Esophagus squamous epithelium (tissue), 5 donors: ENCODE results near the gene DESI2. TPM values are rescaled to one million over a fixed set of nuclear protein-coding genes. Genes with fewer than 3 reads are reported as not detected.

Experiments used
- DNase-seq: peaks from one replicate; lab custom pipeline; 2025; lab: John Stamatoyannopoulos, UW
- H3K27ac ChIP-seq, 4 donors: fragments of 200-600 bp; sonication (generic); one replicate each; pipeline ENCODE4 v1.5.1; 2016 to 2019; ENCODE audit warnings: mild to moderate bottlenecking in 1 of 4
- H3K27me3 ChIP-seq, 4 donors: fragments of 200-600 bp; sonication (generic); 1 replicate in 3 of 4; 2 replicates in 1 of 4; pipeline versions ENCODE4 v1.5.1 to v1.6.0; 2017 to 2021; ENCODE audit warnings: antibody characterized with exemption in 1 of 4
- H3K36me3 ChIP-seq, 3 donors: fragments of 200-600 bp; sonication (generic); one replicate each; pipeline ENCODE4 v1.5.1; 2016 to 2019
- H3K4me1 ChIP-seq, 3 donors: fragments of 200-600 bp; sonication (generic); one replicate each; pipeline ENCODE4 v1.5.1; 2017 to 2019
- H3K4me3 ChIP-seq, 4 donors: fragments of 200-600 bp; sonication (generic); 1 replicate in 3 of 4; 2 replicates in 1 of 4; pipeline ENCODE4 v1.5.1; 2016 to 2019; ENCODE audit warnings: mild to moderate bottlenecking in 2 of 4, moderate library complexity in 1 of 4
- H3K9me3 ChIP-seq, 3 donors: fragments of 200-600 bp; sonication (generic); one replicate each; pipeline ENCODE4 v1.5.1; 2016 to 2019
- POLR2A ChIP-seq, 4 donors: fragments of 450-650 bp; IDR thresholded peaks; one replicate each; pipeline ENCODE4 v1.6.1; 2017; ENCODE audit warnings: antibody characterized with exemption in 4 of 4, mild to moderate bottlenecking in 4 of 4, moderate library complexity in 3 of 4
- WGBS, 2 donors: methylation state at CpG; one replicate each; pipeline ENCODE4 v1.1.5; 2018; 5-methylcytosine and 5-hydroxymethylcytosine counted together
- intact Hi-C: fragments of 100-400 bp; cut with DNase I; formaldehyde crosslinking; loops from one replicate; pipeline ENCODE4 v1.15.0; 2022
- total RNA-seq, 4 donors: library from RNA; depleted of rRNA; stranded (reverse); fragments of >200 nt; gene quantifications; one replicate each; pipeline ENCODE4 v1.1.0, GENCODE V29; 2016
- TF ChIP-seq, protein P1 (sequence below), 6 experiments: fragments of 450-650 bp in 4 of 6; fragments of 200-600 bp in 2 of 6; sonication (generic) in 2 of 6; IDR thresholded peaks; one replicate each; pipeline ENCODE4 v1.5.1; 2016 to 2019; ENCODE audit warnings: antibody characterized with exemption in 6 of 6, mild to moderate bottlenecking in 4 of 6, moderate library complexity in 4 of 6
- donor health status: DM: yes; HTN: yes; CAD: no.

Gene DESI2
- total RNA-seq, 4 donors from 2014 or later: 18.8 to 32.0 (median 30.4) TPM

GRCh38 chr1:244614879-244615278 lies 38.0 kb upstream of the DESI2 start:
- no peaks in the 10 kb centered on the region for H3K9me3 ChIP-seq
- H3K4me3 ChIP-seq: no peak overlapping the region
- H3K4me1 ChIP-seq: no peaks in the 10 kb centered on the region
- intact Hi-C loops: no loop called here
- no peaks in the 10 kb centered on the region for H3K27me3 ChIP-seq
- TF ChIP-seq POLR2A (IDR thresholded peaks at IDR 0.05): no peak
- TF ChIP-seq, protein P1, sequence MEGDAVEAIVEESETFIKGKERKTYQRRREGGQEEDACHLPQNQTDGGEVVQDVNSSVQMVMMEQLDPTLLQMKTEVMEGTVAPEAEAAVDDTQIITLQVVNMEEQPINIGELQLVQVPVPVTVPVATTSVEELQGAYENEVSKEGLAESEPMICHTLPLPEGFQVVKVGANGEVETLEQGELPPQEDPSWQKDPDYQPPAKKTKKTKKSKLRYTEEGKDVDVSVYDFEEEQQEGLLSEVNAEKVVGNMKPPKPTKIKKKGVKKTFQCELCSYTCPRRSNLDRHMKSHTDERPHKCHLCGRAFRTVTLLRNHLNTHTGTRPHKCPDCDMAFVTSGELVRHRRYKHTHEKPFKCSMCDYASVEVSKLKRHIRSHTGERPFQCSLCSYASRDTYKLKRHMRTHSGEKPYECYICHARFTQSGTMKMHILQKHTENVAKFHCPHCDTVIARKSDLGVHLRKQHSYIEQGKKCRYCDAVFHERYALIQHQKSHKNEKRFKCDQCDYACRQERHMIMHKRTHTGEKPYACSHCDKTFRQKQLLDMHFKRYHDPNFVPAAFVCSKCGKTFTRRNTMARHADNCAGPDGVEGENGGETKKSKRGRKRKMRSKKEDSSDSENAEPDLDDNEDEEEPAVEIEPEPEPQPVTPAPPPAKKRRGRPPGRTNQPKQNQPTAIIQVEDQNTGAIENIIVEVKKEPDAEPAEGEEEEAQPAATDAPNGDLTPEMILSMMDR (IDR thresholded peaks at IDR 0.05): no peak
- H3K27ac ChIP-seq: no peak overlapping the region
- 36 to 64% methylated on average over 2 to 3 of the region's 3 CpGs for WGBS, 2 donors
- no peak for DNase-seq
- H3K36me3 ChIP-seq: no peaks in the 10 kb centered on the region

- no peak for TF ChIP-seq POLR2A (IDR thresholded peaks at IDR 0.05)
- TF ChIP-seq, protein P1 (IDR thresholded peaks at IDR 0.05): no peak
- H3K27ac ChIP-seq: no peak overlapping the region
- no peaks in the 10 kb centered on the region for H3K36me3 ChIP-seq
- intact Hi-C loops: no loop called here
- no peaks in the 10 kb centered on the region for H3K4me1 ChIP-seq
- no peaks in the 10 kb centered on the region for H3K9me3 ChIP-seq
- no peak overlapping the region for H3K4me3 ChIP-seq
- no peak for DNase-seq
- 79 to 83% methylated on average over 6 of the region's 6 CpGs for WGBS, 2 donors
- no peaks in the 10 kb centered on the region for H3K27me3 ChIP-seq
Measured at GRCh38 chr1:244615301-244615700, 37.6 kb upstream of the DESI2 start.

GRCh38 chr1:244626709-244627108 lies 26.2 kb upstream of the DESI2 start:
- Histone ChIP-seq H3K4me1 (no peaks in the 10 kb centered on the region), H3K4me3 (no peak overlapping the region), H3K9me3 (no peaks in the 10 kb centered on the region), H3K27ac (no peak overlapping the region), H3K27me3 (no peaks in the 10 kb centered on the region), H3K36me3 (no peaks in the 10 kb centered on the region)
- TF ChIP-seq, protein P1 (IDR thresholded peaks at IDR 0.05): no peak
- no peak for TF ChIP-seq POLR2A (IDR thresholded peaks at IDR 0.05)
- intact Hi-C loops: no loop called here
- DNase-seq: no peak
- WGBS, 2 donors: 81 to 90% methylated on average over 4 of the region's 4 CpGs

DNA sequence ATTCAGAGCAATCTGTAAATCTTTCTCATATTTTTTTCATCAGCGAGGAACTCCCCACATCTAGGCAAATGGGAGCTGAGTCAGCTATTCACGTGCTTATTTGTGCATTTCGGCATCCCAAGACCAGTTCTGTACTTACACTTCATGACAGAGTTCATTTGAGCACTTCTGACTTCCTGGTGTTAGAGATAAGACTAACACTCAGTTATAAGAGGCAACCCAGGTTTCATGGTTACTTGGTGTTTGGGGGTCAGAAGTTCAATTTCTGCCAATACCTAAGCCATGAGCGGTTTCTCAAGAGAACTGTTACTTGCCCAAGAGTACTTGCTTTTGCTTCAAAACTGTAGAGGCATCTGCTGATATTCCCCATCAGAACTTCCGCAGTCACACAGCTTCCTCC lies 24.1 kb upstream of the DESI2 start:
- WGBS, 2 donors: 77 to 81% methylated on average over 5 of the region's 5 CpGs
- no peaks in the 10 kb centered on the region for H3K27me3 ChIP-seq
- no peaks in the 10 kb centered on the region for H3K4me1 ChIP-seq
- TF ChIP-seq, protein P1 (IDR thresholded peaks at IDR 0.05): no peak
- no peak for TF ChIP-seq POLR2A (IDR thresholded peaks at IDR 0.05)
- no peak overlapping the region for H3K4me3 ChIP-seq
- no peak for DNase-seq
- H3K36me3 ChIP-seq: no peaks in the 10 kb centered on the region
- H3K9me3 ChIP-seq: no peaks in the 10 kb centered on the region
- H3K27ac ChIP-seq: no peak overlapping the region
- intact Hi-C loops: no loop called here

DNA sequence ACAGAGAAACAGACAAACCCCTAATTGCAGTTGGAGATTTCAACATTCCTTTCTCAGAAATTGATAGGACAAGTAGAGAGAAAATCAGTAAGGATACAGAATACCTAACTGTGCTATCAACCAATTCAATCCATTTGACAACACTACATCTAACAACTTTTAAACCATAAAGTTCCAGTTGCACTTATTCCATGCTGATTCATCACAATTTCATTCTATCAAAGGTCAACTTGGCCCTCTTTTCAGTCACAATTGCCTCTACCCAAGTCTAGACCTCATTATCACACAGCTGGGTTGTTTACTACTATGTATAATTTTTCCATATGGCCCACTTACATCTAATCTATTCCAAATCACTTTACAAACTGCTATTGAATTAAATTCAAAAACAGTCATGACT lies 19.8 kb upstream of the DESI2 start:
- no peak for DNase-seq
- no peaks in the 10 kb centered on the region for H3K36me3 ChIP-seq
- H3K27me3 ChIP-seq: no peaks in the 10 kb centered on the region
- H3K4me1 ChIP-seq: no peaks in the 10 kb centered on the region
- intact Hi-C loops: no loop called here
- TF ChIP-seq, protein P1 (IDR thresholded peaks at IDR 0.05): no peak
- no peak for TF ChIP-seq POLR2A (IDR thresholded peaks at IDR 0.05)
- H3K4me3 ChIP-seq: no peak overlapping the region
- H3K9me3 ChIP-seq: no peaks in the 10 kb centered on the region
- no peak overlapping the region for H3K27ac ChIP-seq
